ENCODE results near the gene NDUFB6. TPM values are rescaled to one million over a fixed set of nuclear protein-coding genes. Genes with fewer than 3 reads are reported as not detected.
A peak's percentile ranks its signal among the peaks of the same experiment; 100 is the strongest.

Gene NDUFB6
- total RNA-seq, 1 experiment from 2014 or later: 74.6 TPM

- Histone ChIP-seq H3K27me3 (replicated peaks; ENCODE audit: control insufficient read depth, insufficient read depth, low read length) (no peaks in the 10 kb centered on the region), H3K4me3 (ENCODE audit: low read depth, low read length) (no peak overlapping the region), H3K9me3 (peaks cover 5% of the 10 kb centered on the region; the same call in 1 of the 2 replicates), H3K4me1 (peaks cover 19% of the 10 kb centered on the region), H3K36me3 (ENCODE audit: control insufficient read depth, insufficient read depth, low read length) (no peaks in the 10 kb centered on the region)
- ChIA-PET POLR2A (no interaction called here), CTCF (no interaction called here)
- BruUV-seq (replicated peaks): no TSS peak
- Mint-ChIP-seq H3K4me3 (ENCODE audit: unreplicated experiment) (peak overlapping the region; percentile 4), H3K4me1 (ENCODE audit: low read depth, unreplicated experiment) (peaks cover 28% of the 10 kb centered on the region), H3K27ac (ENCODE audit: unreplicated experiment) (no peak overlapping the region), H3K27me3 (ENCODE audit: insufficient read depth, unreplicated experiment) (no peaks in the 10 kb centered on the region), H3K36me3 (ENCODE audit: insufficient read depth, unreplicated experiment) (peaks cover 15% of the 10 kb centered on the region), H3K9me3 (ENCODE audit: unreplicated experiment) (no peaks in the 10 kb centered on the region)
- intact Hi-C loops (cut with micrococcal nuclease; ENCODE audit: unreplicated experiment): no loop called here
- TF ChIP-seq CTCF (IDR thresholded peaks at IDR 0.05; ENCODE audit: insufficient read depth in 1 of 2, low read depth in 1 of 2, low read length in 1 of 2, severe bottlenecking in 1 of 2, unreplicated experiment in 1 of 2): no peak
- DNase-seq: no peak
Measured at GRCh38 chr9:32523910-32524309, 49.0 kb downstream of the NDUFB6 start.

GRCh38 chr9:32518276-32518675 lies 54.7 kb downstream of the NDUFB6 start:
- Mint-ChIP-seq H3K27me3 (ENCODE audit: insufficient read depth, unreplicated experiment) (no peaks in the 10 kb centered on the region), H3K36me3 (ENCODE audit: insufficient read depth, unreplicated experiment) (peaks cover 5% of the 10 kb centered on the region), H3K4me3 (ENCODE audit: unreplicated experiment) (no peak overlapping the region), H3K4me1 (ENCODE audit: low read depth, unreplicated experiment) (peaks cover 3% of the 10 kb centered on the region), H3K27ac (ENCODE audit: unreplicated experiment) (no peak overlapping the region), H3K9me3 (ENCODE audit: unreplicated experiment) (no peaks in the 10 kb centered on the region)
- POLR2A ChIA-PET: no interaction called here
- H3K4me1 ChIP-seq: no peaks in the 10 kb centered on the region
- no peaks in the 10 kb centered on the region for H3K27me3 ChIP-seq (replicated peaks; ENCODE audit: control insufficient read depth, insufficient read depth, low read length)
- no peak for TF ChIP-seq CTCF (IDR thresholded peaks at IDR 0.05; ENCODE audit: insufficient read depth in 1 of 2, low read depth in 1 of 2, low read length in 1 of 2, severe bottlenecking in 1 of 2, unreplicated experiment in 1 of 2)
- no peak overlapping the region for H3K4me3 ChIP-seq (ENCODE audit: low read depth, low read length)
- no peak for DNase-seq
- no peaks in the 10 kb centered on the region for H3K36me3 ChIP-seq (ENCODE audit: control insufficient read depth, insufficient read depth, low read length)
- peaks cover 20% of the 10 kb centered on the region for H3K9me3 ChIP-seq
- BruUV-seq (replicated peaks): no TSS peak
- CTCF ChIA-PET: no interaction called here
- intact Hi-C loops (cut with micrococcal nuclease; ENCODE audit: unreplicated experiment): no loop called here

GRCh38 chr9:32516241-32516640 lies 56.7 kb downstream of the NDUFB6 start:
- Histone ChIP-seq H3K36me3 (ENCODE audit: control insufficient read depth, insufficient read depth, low read length) (no peaks in the 10 kb centered on the region), H3K4me3 (ENCODE audit: low read depth, low read length) (no peak overlapping the region), H3K4me1 (no peaks in the 10 kb centered on the region), H3K9me3 (peaks cover 20% of the 10 kb centered on the region), H3K27me3 (replicated peaks; ENCODE audit: control insufficient read depth, insufficient read depth, low read length) (no peaks in the 10 kb centered on the region)
- Mint-ChIP-seq H3K4me1 (ENCODE audit: low read depth, unreplicated experiment) (no peaks in the 10 kb centered on the region), H3K4me3 (ENCODE audit: unreplicated experiment) (no peak overlapping the region), H3K36me3 (ENCODE audit: insufficient read depth, unreplicated experiment) (peaks cover 5% of the 10 kb centered on the region), H3K27ac (ENCODE audit: unreplicated experiment) (no peak overlapping the region), H3K27me3 (ENCODE audit: insufficient read depth, unreplicated experiment) (no peaks in the 10 kb centered on the region), H3K9me3 (ENCODE audit: unreplicated experiment) (no peaks in the 10 kb centered on the region)
- intact Hi-C loops (cut with micrococcal nuclease; ENCODE audit: unreplicated experiment): no loop called here
- TF ChIP-seq CTCF (IDR thresholded peaks at IDR 0.05; ENCODE audit: insufficient read depth in 1 of 2, low read depth in 1 of 2, low read length in 1 of 2, severe bottlenecking in 1 of 2, unreplicated experiment in 1 of 2): no peak
- CTCF ChIA-PET: no interaction called here
- DNase-seq: no peak
- no TSS peak for BruUV-seq (replicated peaks)
- POLR2A ChIA-PET: no interaction called here
